Uterus (tissue), 2 donors: Measurements from ENCODE around the gene BAZ1B.

Experiments
- POLR2A ChIP-seq, 2 donors: fragments of 450-650 bp; IDR thresholded peaks; one replicate each; pipeline ENCODE4 v1.6.1; 2016; ENCODE audit warnings: antibody characterized with exemption in 2 of 2, mild to moderate bottlenecking in 1 of 2, moderate library complexity in 1 of 2
- TF ChIP-seq, protein P1 (sequence below), 4 experiments: fragments of 200-600 bp in 2 of 4; fragments of 450-650 bp in 2 of 4; sonication (generic) in 2 of 4; IDR thresholded peaks; one replicate each; pipeline ENCODE4 v1.5.1; 2016 to 2019; ENCODE audit warnings: antibody characterized with exemption in 4 of 4, mild to moderate bottlenecking in 2 of 4, moderate library complexity in 1 of 4

DNA sequence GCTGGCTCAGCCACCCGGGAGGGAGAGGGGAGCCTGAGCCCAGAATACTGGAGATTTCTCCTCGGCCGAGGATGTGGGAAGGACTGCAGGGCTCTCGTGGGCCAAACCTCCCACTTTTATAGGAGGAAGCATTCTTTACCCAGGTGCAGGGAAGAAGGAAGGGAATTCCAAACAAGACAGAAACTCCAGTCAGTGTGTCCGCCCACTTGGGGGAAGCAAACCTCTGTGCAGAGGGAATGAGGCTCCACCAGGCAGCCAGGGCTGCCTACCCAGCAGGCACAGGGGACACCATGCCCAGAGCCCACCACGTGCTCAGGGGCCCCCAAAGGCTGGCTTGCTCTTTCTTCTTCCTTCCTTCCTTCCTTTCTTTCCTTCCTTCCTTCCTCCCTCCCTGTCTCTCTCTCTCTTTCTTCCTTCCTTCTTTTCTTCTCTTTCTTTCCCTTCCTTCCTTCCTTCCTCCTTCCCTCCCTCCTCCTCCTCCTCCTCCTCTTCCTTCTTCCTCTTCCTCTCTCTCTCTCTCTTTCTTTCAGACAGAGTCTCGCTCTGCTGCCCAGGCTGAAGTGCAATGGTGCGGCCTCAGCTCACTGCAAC lies 103.9 kb downstream of the BAZ1B start:
- TF ChIP-seq, protein P1, sequence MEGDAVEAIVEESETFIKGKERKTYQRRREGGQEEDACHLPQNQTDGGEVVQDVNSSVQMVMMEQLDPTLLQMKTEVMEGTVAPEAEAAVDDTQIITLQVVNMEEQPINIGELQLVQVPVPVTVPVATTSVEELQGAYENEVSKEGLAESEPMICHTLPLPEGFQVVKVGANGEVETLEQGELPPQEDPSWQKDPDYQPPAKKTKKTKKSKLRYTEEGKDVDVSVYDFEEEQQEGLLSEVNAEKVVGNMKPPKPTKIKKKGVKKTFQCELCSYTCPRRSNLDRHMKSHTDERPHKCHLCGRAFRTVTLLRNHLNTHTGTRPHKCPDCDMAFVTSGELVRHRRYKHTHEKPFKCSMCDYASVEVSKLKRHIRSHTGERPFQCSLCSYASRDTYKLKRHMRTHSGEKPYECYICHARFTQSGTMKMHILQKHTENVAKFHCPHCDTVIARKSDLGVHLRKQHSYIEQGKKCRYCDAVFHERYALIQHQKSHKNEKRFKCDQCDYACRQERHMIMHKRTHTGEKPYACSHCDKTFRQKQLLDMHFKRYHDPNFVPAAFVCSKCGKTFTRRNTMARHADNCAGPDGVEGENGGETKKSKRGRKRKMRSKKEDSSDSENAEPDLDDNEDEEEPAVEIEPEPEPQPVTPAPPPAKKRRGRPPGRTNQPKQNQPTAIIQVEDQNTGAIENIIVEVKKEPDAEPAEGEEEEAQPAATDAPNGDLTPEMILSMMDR (IDR thresholded peaks at IDR 0.05) = no peak
- no peak for TF ChIP-seq POLR2A (IDR thresholded peaks at IDR 0.05)
